Stimulated activated CD4-positive, alpha-beta T cell treated with anti-CD3 and anti-CD28 coated beads, TNF-alpha, amount 100 ng/mL, for 1 hour (primary cell): Measurements from ENCODE around the gene JMJD1C.
"Not testable (repeated sequence)": the region's sequence is repeated elsewhere in the genome, so short reads cannot be mapped to it uniquely, and the experiment has no call there.

Experiments used
- DNase-seq, 3 donors: peaks; one replicate each; pipeline ENCODE4 v3.0.0-alpha.2; 2020; ENCODE audit warnings: low read depth in 3 of 3, low spot score in 1 of 3

Gene JMJD1C

GRCh38 chr10:63364918-63365317 is 100.9 kb downstream of the JMJD1C start:
- DNase-seq = no peak

GRCh38 chr10:63363951-63364350 is 101.8 kb downstream of the JMJD1C start:
- DNase-seq = no peak

- DNase-seq = no peak
Measured at GRCh38 chr10:63355682-63356081, 110.1 kb downstream of the JMJD1C start.

GRCh38 chr10:63352976-63353375 is 112.8 kb downstream of the JMJD1C start:
- DNase-seq = no peak

DNA sequence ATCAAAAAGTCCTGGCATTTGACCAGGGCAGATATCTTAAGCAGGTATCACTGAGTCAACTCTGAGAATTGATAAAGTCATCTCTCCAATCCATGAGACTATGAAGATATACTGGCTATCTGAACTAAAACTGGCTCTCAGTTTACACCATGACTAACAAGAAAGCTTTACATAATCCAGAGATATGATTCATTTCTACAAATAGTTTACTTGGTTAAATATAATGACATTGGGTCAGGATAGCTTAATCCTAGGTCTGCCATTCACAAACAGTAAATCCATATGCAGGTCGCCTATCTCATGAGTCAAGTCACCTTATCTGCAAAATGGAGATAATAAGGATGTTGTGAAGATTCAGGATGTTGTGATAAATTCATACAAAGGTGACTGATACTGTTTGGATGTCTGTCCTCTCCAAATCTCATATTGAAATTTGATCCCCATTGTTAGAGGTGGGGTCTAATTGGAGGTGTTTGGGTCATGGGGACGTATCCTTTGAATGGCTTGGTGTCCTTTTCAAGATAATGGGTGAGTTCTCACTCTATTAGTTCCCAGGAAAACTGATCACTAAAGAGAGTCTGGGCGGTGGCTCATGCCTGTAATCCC is 117.4 kb downstream of the JMJD1C start:
- DNase-seq = no peak

DNA sequence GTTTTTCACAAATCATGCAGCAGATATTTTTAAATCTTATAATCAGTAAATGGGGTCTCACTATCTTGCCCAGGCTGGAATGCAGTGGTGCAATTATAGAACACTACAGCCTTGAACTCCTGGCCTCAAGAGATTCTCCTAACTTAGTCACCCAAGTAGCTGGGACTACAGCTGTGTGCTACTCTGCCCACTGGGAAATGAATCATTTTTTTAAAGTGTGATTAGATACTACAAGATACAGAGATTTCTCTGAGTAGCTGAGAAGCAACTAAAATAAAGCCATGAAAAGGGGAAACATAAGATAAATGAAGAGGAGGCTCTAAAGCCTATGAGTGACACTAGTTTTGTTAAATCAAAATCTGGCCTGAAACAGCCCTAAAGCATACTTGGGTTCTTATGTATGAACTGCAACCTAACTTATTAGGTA is 119.7 kb downstream of the JMJD1C start:
- DNase-seq = no peak

DNA sequence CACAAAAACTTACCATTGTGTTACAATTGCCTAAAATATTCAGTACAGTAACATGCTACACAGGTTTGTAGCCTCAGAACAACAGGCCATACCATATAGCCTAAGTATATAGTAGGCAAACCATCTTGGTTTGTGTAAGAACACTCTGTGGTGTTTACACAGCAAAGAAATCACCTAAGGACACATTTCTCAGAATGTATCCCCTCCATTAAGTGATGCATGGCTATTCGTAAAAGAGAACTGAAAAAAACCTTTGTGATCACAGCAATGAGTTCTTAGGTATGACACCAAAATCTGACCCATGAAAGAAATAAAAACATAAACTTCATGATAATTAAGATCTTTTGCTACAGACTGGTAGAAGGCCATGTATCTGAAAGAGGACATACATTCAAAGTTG is 121.5 kb downstream of the JMJD1C start:
- DNase-seq = no peak

- no peak for DNase-seq
Measured at GRCh38 chr10:63343476-63343875, 122.3 kb downstream of the JMJD1C start.

DNA sequence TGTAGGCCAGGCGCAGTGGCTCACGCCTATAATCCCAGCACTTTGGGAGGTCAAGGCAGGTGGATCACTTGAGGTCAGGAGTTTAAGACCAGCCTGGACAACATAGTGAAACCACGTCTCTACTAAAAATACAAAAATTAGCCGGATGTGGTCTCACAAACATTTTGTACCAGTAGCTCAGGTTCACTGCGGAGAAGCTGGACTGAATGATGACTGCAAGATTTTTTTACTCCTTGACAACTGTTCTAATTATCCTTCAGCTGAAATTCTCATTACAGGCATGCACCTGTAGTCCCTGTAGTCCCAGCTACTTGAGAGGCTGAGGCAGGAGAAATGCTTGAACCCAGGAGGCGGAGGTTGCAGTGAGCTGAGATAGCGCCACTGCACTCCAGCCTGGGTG is 126.1 kb downstream of the JMJD1C start:
- not testable (repeated sequence) for DNase-seq

GRCh38 chr10:63337455-63338251 is 128.1 kb downstream of the JMJD1C start:
- DNase-seq = no peak

DNA sequence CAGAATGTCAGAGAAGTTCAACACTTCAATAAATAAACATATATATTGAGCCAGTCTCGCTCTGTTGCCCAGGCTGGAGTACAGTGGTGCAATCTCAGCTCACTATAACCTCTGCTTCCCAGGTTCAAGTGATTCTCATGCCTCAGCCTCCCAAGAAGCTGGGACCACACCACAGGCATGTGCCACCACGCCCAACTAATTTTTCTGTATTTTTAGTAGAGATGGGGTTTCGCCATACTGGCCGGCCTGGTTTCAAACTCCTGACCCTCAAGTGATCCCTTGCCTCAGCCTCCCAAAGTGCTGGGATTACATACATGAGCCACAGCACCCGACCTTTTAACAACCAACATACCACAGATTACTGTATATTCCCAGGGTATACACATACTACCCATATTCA is 134.2 kb downstream of the JMJD1C start:
- no peak for DNase-seq

DNA sequence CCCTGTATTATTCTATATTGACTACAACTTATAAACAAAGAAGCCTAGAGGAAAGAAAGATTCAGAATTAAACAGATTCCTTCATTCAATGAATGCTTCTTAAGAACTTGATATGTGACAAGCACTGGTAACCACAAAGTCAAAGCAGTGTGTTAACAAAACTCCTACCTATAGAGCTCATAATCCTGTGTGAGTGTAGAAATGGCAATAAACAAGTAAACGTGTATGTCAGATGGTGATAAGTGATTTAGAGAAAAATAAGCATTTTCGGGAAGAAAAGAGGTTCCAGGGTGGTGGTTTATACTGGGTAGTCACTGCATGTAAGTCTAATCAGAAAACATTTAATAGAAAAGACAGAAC is 141.3 kb downstream of the JMJD1C start:
- DNase-seq = no peak

GRCh38 chr10:63323701-63324494 is 141.9 kb downstream of the JMJD1C start:
- no peak for DNase-seq

- no peak for DNase-seq
Measured at GRCh38 chr10:63320683-63321082, 145.1 kb downstream of the JMJD1C start.

DNA sequence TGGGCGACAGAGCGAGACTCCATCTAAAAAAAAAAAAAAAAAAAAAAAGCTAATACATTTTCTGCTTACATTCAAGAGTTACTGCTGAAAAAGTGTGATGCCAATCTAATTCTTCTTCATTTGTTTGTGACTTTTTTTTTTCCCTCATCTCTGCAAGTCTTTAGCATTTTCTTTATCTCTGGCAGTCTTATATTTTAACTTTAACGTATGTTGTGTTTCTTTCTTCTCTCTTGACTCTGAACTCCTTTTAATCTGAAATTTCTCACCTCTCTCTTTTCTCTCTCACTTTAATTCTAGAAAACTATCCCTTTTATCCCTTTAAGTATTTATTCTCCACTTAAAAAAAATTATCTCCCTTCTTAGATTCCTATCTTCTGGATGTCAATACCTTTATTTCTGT is 146.5 kb downstream of the JMJD1C start:
- no peak for DNase-seq

DNA sequence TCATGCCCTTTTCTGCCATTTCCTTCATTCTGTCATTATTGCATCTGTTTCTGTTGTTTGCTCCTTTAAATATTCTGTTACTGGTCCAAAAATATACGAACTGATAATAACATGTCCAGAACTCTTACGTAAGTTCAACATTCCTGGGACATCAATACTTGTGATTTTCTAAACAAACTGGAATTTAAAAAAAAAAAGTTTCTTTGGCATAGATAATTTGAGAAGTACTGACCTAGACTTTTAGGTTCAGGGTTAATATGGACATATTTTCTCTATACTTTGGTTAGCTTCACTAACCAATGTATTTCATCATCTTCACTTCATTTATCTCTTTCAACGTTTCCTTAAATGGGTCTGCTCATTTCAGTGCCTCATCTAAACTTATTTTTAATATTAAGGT is 147.3 kb downstream of the JMJD1C start:
- no peak for DNase-seq

DNA sequence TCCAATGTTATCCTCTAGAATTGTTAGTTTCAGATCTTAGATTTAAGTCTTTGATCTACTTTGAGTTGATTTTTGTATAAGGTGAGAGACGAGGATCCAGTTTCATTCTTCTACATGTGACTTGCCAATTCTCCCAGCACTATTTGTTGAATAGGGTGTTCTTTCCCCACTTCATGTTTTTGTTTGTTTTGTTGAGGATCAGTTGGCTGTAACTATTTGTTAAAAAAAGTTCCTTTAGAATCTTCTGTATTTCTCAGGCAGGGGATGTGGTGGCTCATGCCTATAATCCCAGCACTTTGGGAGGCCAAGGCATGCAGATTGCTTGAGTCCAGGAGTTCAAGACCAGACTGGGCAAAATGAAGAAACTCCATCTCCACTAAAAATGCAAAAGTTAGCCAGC is 151.8 kb downstream of the JMJD1C start:
- DNase-seq = no peak

- no peak for DNase-seq
Measured at GRCh38 chr10:63313066-63313717, 152.6 kb downstream of the JMJD1C start.

GRCh38 chr10:63308628-63309027 is 157.1 kb downstream of the JMJD1C start:
- DNase-seq = no peak

DNA sequence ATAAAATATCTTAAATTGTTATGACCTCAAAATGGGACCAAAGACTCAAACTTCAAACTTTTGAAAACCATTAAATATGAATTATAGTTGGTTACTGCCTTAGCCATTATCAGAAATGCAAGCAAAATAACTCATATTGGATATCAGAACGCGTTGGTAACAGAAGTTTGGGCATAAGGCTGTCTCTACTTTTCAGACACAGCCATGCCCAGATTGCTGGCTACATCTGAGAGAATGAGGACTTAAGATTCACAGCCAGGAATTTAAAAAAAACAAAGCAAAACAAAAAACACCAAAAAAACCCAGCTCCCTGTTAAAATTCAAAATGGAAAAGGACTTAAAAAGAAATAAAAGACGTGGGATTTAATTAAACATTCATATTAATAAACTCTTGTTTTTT is 161.6 kb downstream of the JMJD1C start:
- no peak for DNase-seq

DNA sequence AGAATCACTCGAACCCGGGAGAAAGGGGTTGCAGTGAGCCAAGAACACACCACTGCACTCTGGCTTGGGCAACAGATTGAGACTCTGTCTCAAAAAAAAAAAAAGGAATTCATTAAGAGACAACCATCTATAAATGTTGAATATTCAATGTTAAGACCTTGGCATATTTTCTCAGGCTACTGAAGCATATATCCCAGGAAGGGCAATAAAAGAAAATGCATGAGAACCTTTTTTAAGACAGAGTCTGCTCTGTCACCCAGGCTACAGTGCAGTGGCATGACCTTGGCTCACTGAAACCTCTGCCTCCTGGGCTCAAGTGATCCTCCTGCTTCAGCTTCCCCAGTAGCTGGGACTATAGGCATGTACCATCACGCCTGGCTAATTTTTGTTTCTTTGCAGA is 165.0 kb downstream of the JMJD1C start:
- no peak for DNase-seq

GRCh38 chr10:63297941-63298340 is 167.8 kb downstream of the JMJD1C start:
- no peak for DNase-seq
